Endothelial cell of umbilical vein (primary cell): ENCODE data around the gene RPL6. TPM values are rescaled to one million over a fixed set of nuclear protein-coding genes. Genes with fewer than 3 reads are reported as not detected.

ENCODE experiments used
- BruUV-seq: library from RNA; stranded (reverse); fragments of 400-500 nt; replicated peaks from 2 replicates; lab custom pipeline; 2021; lab: Mats Ljungman, UMichigan
- CTCF ChIA-PET: fragments of 300-600, 350-600 bp; sonication (Branson Sonifier 250); formaldehyde crosslinking; loops from one replicate; lab custom pipeline; 2021; ENCODE audit warnings: antibody characterized with exemption, inconsistent platforms; lab: Charles Lee
- POLR2A ChIA-PET: fragments of 300-600, 350-600 bp; sonication (Branson Sonifier 250); formaldehyde crosslinking; loops from one replicate; lab custom pipeline; 2021; ENCODE audit warnings: antibody characterized with exemption, inconsistent platforms; lab: Charles Lee
- DNase-seq: peaks from one replicate; pipeline ENCODE4 v3.0.0-alpha.2; 2011; ENCODE audit warnings: low read depth, low spot score
- FAIRE-seq: peaks from 2 replicates; lab custom pipeline; 2011; peaks lifted over from hg19 to GRCh38; lab: Jason Lieb, UNC
- H2AFZ ChIP-seq: 2 replicates; pipeline ENCODE4 v1.6.0; 2012; ENCODE audit warnings: low read depth, low read length, control low read depth, inconsistent platforms
- H3K27ac ChIP-seq: 2 replicates; pipeline ENCODE4 v1.5.1; 2011; ENCODE audit warnings: low read depth, mild to moderate bottlenecking, control low read depth, low read length, moderate library complexity; ENCODE audit not compliant: insufficient read depth
- H3K27me3 ChIP-seq, 2 experiments: 2 replicates each; pipeline versions ENCODE4 v1.6.0 to v1.6.1; 2011; ENCODE audit warnings: low read length in 2 of 2, mixed read lengths in 1 of 2; ENCODE audit not compliant: control insufficient read depth in 2 of 2, insufficient read depth in 2 of 2
- H3K36me3 ChIP-seq, 2 experiments: 2 replicates in 1 of 2; 3 replicates in 1 of 2; pipeline ENCODE4 v1.5.1; 2011; ENCODE audit warnings: low read length in 2 of 2, mild to moderate bottlenecking in 1 of 2, moderate library complexity in 1 of 2; ENCODE audit not compliant: control insufficient read depth in 2 of 2, insufficient read depth in 2 of 2; ENCODE audit errors: extremely low read depth in 1 of 2
- H3K4me1 ChIP-seq: 3 replicates; pipeline ENCODE4 v1.5.1; 2011; ENCODE audit warnings: mild to moderate bottlenecking, low read length; ENCODE audit not compliant: control insufficient read depth, insufficient read depth; ENCODE audit errors: extremely low read depth
- H3K4me2 ChIP-seq: 2 replicates; pipeline ENCODE4 v1.6.1; 2011; ENCODE audit warnings: low read length, control low read depth, mixed read lengths; ENCODE audit not compliant: insufficient read depth
- H3K4me3 ChIP-seq, 3 experiments: fragments of 200-600 bp in 1 of 3; sonication (generic), shearing (Covaris generic) in 1 of 3; replicated peaks in 1 of 3; 2 replicates each; pipeline ENCODE4 v1.5.1; 2011 to 2016; ENCODE audit warnings: control low read depth in 3 of 3, low read length in 3 of 3, mild to moderate bottlenecking in 2 of 3, inconsistent platforms in 1 of 3, low read depth in 1 of 3, moderate library complexity in 1 of 3; ENCODE audit not compliant: insufficient read depth in 1 of 3
- H3K79me2 ChIP-seq: 2 replicates; pipeline ENCODE4 v1.6.0; 2012; ENCODE audit warnings: low read length, inconsistent platforms; ENCODE audit not compliant: control insufficient read depth, insufficient read depth
- H3K9ac ChIP-seq: replicated peaks from 2 replicates; pipeline ENCODE3; 2011; ENCODE audit warnings: low read length, control low read depth; ENCODE audit not compliant: insufficient read depth; ENCODE audit errors: extremely low read depth
- H3K9me1 ChIP-seq: replicated peaks from 3 replicates; pipeline ENCODE4 v1.6.0; 2011; ENCODE audit warnings: mild to moderate bottlenecking, low read length; ENCODE audit not compliant: control insufficient read depth, insufficient read depth; ENCODE audit errors: extremely low read depth
- H3K9me3 ChIP-seq: replicated peaks from 2 replicates; pipeline ENCODE4 v1.5.1; 2012; ENCODE audit warnings: low read length, inconsistent platforms; ENCODE audit not compliant: control insufficient read depth, insufficient read depth
- H4K20me1 ChIP-seq: replicated peaks from 2 replicates; pipeline ENCODE3; 2011; ENCODE audit warnings: mild to moderate bottlenecking, low read length; ENCODE audit not compliant: control insufficient read depth, insufficient read depth; ENCODE audit errors: extremely low read depth
- EZH2 ChIP-seq: IDR thresholded peaks from 2 replicates; pipeline ENCODE4 v1.6.1; 2012; ENCODE audit warnings: borderline replicate concordance, low read depth, mild to moderate bottlenecking, moderate library complexity, low read length, inconsistent platforms; ENCODE audit not compliant: severe bottlenecking
- FOS ChIP-seq: IDR thresholded peaks from 2 replicates; pipeline ENCODE4 v1.6.1; 2011; ENCODE audit warnings: mild to moderate bottlenecking, low read length, moderate library complexity, borderline replicate concordance; ENCODE audit not compliant: insufficient read depth
- GATA2 ChIP-seq: IDR thresholded peaks from 2 replicates; pipeline ENCODE4 v1.7.0; 2011; ENCODE audit warnings: low read depth, mild to moderate bottlenecking, moderate library complexity, mixed read lengths, low read length; ENCODE audit not compliant: insufficient read length, insufficient read depth
- JUN ChIP-seq: IDR thresholded peaks from 2 replicates; pipeline ENCODE4 v1.6.1; 2011; ENCODE audit warnings: borderline replicate concordance, low read depth; ENCODE audit not compliant: insufficient read length, insufficient read depth
- MYC ChIP-seq: IDR thresholded peaks from one replicate; pipeline ENCODE4 v1.6.1; 2011; ENCODE audit warnings: mild to moderate bottlenecking, low read depth, low read length
- POLR2A ChIP-seq: IDR thresholded peaks from 2 replicates; pipeline ENCODE4 v1.6.1; 2012; ENCODE audit warnings: low read depth, mild to moderate bottlenecking, control low read depth, low read length
- POLR2AphosphoS5 ChIP-seq: IDR thresholded peaks from 2 replicates; pipeline ENCODE4 v1.6.1; 2012; ENCODE audit warnings: low read depth, mild to moderate bottlenecking, control low read depth, low read length, moderate library complexity; ENCODE audit not compliant: insufficient read depth
- dilution Hi-C: fragments of 300-500 bp; cut with MboI; formaldehyde crosslinking; loops from one replicate; pipeline ENCODE4 v1.15.0; 2019; ENCODE audit warnings: low sequenced_read_pairs; ENCODE audit not compliant: extremely low pct_ligation_motif_present
- intact Hi-C: fragments of 100-400 bp; cut with micrococcal nuclease; formaldehyde crosslinking; loops from one replicate; pipeline ENCODE4 v1.10.0; 2022
- polyA plus RNA-seq, 4 experiments: library from polyadenylated mRNA; depleted of rRNA in 3 of 4; stranded (reverse) in 3 of 4; unstranded in 1 of 4; fragments of >200 nt; gene quantifications; 2 replicates each; pipeline versions ENCODE4 v1.2.1 to v1.2.3, GENCODE V29; 2011 to 2012; ENCODE audit warnings: missing spikeins in 1 of 4
- total RNA-seq: library from RNA; stranded (reverse); gene quantifications from 2 replicates; pipeline ENCODE4 v1.2.3, GENCODE V29; 2021
- TF ChIP-seq, protein P1 (sequence below): IDR thresholded peaks from 2 replicates; pipeline ENCODE4 v1.6.1; 2011; ENCODE audit not compliant: insufficient read depth, insufficient read length
- TF ChIP-seq, protein P2 (sequence below), 2 donors: IDR thresholded peaks; 1 replicate in 1 of 2; 2 replicates in 1 of 2; pipeline ENCODE4 v1.5.1; 2011; ENCODE audit warnings: low read length in 2 of 2, mild to moderate bottlenecking in 2 of 2, moderate library complexity in 2 of 2, control low read depth in 1 of 2, inconsistent platforms in 1 of 2, low read depth in 1 of 2; ENCODE audit not compliant: insufficient read depth in 1 of 2; ENCODE audit errors: extremely low read depth in 1 of 2

RPL6 gene
- total and polyA plus RNA-seq, 2 donors (not counting 3 experiments of a cell fraction or from before 2014, with no cell fraction given), result 998 to 1,385 TPM

GRCh38 chr12:112433551-112433950 is 24.1 kb upstream of the RPL6 start:
- no peak for DNase-seq
- no peak for FAIRE-seq
- no peaks in the 10 kb centered on the region for H3K4me1 ChIP-seq
- H3K9me3 ChIP-seq, result no peaks in the 10 kb centered on the region
- H3K79me2 ChIP-seq, result peaks cover 88% of the 10 kb centered on the region
- BruUV-seq, result no TSS peak
- H3K27ac ChIP-seq, result no peak overlapping the region
- H3K9me1 ChIP-seq, result no peaks in the 10 kb centered on the region
- no peak overlapping the region for H3K4me3 ChIP-seq
- TF ChIP-seq, protein P1, sequence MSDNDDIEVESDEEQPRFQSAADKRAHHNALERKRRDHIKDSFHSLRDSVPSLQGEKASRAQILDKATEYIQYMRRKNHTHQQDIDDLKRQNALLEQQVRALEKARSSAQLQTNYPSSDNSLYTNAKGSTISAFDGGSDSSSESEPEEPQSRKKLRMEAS, result no peak
- TF ChIP-seq POLR2AphosphoS5 (no peak), MYC (no peak), JUN (no peak), EZH2 (no peak), POLR2A (no peak), GATA2 (no peak), FOS (no peak)
- TF ChIP-seq, protein P2, sequence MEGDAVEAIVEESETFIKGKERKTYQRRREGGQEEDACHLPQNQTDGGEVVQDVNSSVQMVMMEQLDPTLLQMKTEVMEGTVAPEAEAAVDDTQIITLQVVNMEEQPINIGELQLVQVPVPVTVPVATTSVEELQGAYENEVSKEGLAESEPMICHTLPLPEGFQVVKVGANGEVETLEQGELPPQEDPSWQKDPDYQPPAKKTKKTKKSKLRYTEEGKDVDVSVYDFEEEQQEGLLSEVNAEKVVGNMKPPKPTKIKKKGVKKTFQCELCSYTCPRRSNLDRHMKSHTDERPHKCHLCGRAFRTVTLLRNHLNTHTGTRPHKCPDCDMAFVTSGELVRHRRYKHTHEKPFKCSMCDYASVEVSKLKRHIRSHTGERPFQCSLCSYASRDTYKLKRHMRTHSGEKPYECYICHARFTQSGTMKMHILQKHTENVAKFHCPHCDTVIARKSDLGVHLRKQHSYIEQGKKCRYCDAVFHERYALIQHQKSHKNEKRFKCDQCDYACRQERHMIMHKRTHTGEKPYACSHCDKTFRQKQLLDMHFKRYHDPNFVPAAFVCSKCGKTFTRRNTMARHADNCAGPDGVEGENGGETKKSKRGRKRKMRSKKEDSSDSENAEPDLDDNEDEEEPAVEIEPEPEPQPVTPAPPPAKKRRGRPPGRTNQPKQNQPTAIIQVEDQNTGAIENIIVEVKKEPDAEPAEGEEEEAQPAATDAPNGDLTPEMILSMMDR (IDR thresholded peaks at IDR 0.05; ENCODE audit: extremely low read depth in 1 of 2, insufficient read depth in 1 of 2, low read depth in 1 of 2, low read length in 2 of 2), result no peak
- H3K4me2 ChIP-seq, result no peak overlapping the region
- CTCF ChIA-PET, result no interaction called here
- H2AFZ ChIP-seq, result no peak overlapping the region
- H3K36me3 ChIP-seq, result no peaks in the 10 kb centered on the region
- H3K9ac ChIP-seq, result no peak overlapping the region
- intact Hi-C loops (no loop called here), dilution Hi-C loops (no loop called here)
- POLR2A ChIA-PET, result no interaction called here
- H4K20me1 ChIP-seq, result peaks cover 3% of the 10 kb centered on the region
- no peaks in the 10 kb centered on the region for H3K27me3 ChIP-seq
